Activated CD8-positive, alpha-beta T cell treated with anti-CD3 and anti-CD28 coated beads for 36 hours (primary cell): ENCODE results near the gene ADRB1. TPM values are rescaled to one million over a fixed set of nuclear protein-coding genes. Genes with fewer than 3 reads are reported as not detected.

ENCODE experiments used
- ATAC-seq: fragments of 200-7000 bp; cut with Tn5 transposase; one replicate; pipeline ENCODE4 v1.10.0; 2021; ENCODE audit warnings: mild to moderate bottlenecking, moderate library complexity
- CTCF ChIA-PET: fragments of 350-600 bp; sonication (Branson Sonifier 250); formaldehyde crosslinking; loops from one replicate; lab custom pipeline; 2021; ENCODE audit warnings: antibody characterized with exemption; lab: Charles Lee
- POLR2A ChIA-PET: fragments of 350-600 bp; sonication (Branson Sonifier 250); formaldehyde crosslinking; loops from one replicate; lab custom pipeline; 2021; ENCODE audit warnings: antibody characterized with exemption; lab: Charles Lee
- DNase-seq: peaks from one replicate; pipeline ENCODE4 v3.0.0-alpha.2; 2020
- H3K27ac Mint-ChIP-seq: one replicate; pipeline ENCODE4 v1.8.0; 2021; ENCODE audit warnings: mild to moderate bottlenecking, mixed read lengths
- H3K27me3 Mint-ChIP-seq: one replicate; pipeline ENCODE4 v1.8.0; 2021; ENCODE audit warnings: mixed read lengths
- H3K36me3 Mint-ChIP-seq: one replicate; pipeline ENCODE4 v1.8.0; 2021; ENCODE audit warnings: low read depth, mixed read lengths
- H3K4me1 Mint-ChIP-seq: one replicate; pipeline ENCODE4 v1.8.0; 2021; ENCODE audit warnings: low read depth, mixed read lengths
- H3K4me3 Mint-ChIP-seq: one replicate; pipeline ENCODE4 v1.8.0; 2021; ENCODE audit warnings: mild to moderate bottlenecking, moderate library complexity, mixed read lengths
- H3K9me3 Mint-ChIP-seq: one replicate; pipeline ENCODE4 v1.8.0; 2021; ENCODE audit warnings: mixed read lengths
- CTCF ChIP-seq: fragments of 200-600 bp; IDR thresholded peaks from one replicate; pipeline ENCODE4 v1.8.0; 2022; ENCODE audit warnings: antibody characterized with exemption, mild to moderate bottlenecking
- intact Hi-C: fragments of 100-400 bp; cut with micrococcal nuclease; formaldehyde crosslinking; loops from one replicate; pipeline ENCODE4 v1.10.0; 2022
- total RNA-seq, 2 experiments: library from RNA; stranded (reverse); gene quantifications; one replicate each; pipeline ENCODE4 v1.2.3, GENCODE V29; 2021

ADRB1 gene
- total RNA-seq, 2 experiments from 2014 or later = 0.27 to 0.40 TPM

DNA sequence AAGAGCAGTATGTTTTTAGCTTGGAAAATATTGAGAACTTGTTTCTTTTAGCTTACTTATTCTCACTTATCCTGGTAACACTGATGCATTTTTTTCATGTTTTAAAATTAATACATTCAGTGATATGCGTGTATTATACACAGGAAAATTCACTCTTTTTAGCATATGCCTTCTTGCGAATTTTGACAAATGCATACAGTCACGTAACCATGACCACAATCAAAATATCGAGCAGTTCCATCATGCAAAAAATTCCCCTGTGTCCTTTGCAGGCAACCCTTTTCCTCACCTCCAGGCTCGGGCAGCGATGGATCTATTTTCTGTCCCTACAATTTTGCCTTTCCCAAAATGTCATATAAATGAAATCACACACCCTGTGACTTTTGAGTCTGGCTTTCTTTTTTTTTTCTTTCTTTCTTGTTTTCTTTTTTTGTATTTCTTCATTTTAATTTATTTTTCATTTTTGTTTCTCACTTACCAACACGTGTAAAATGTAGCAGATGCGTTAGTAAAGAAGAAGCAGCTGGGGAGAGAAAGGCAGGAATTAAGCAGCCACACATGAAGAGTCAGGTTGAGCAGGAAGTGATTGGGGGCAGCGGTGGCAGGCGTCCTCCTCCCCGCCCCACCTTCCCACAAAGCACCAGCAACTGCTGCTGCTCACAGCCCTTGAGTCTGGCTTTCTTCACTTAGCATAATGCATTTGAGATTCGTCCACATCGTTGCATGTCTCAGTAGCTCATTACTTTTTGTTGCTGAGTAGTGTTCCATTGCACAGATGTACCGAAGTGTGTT, 29.9 kb downstream of the ADRB1 start:
- Mint-ChIP-seq H3K36me3 (no peaks in the 10 kb centered on the region), H3K9me3 (no peaks in the 10 kb centered on the region), H3K4me3 (no peak overlapping the region), H3K27ac (no peak overlapping the region), H3K27me3 (no peaks in the 10 kb centered on the region), H3K4me1 (peaks cover 18% of the 10 kb centered on the region)
- ChIA-PET POLR2A (interaction anchor here (1.7 kb wide), 1 partner anchor 8 kb away, joined by 5 read pairs; no protein-coding TSS in a partner anchor), CTCF (no interaction called here)
- peak; percentile 69 for ATAC-seq
- no peak for TF ChIP-seq CTCF
- DNase-seq = peak; percentile 45
- intact Hi-C loops = no loop called here

DNA sequence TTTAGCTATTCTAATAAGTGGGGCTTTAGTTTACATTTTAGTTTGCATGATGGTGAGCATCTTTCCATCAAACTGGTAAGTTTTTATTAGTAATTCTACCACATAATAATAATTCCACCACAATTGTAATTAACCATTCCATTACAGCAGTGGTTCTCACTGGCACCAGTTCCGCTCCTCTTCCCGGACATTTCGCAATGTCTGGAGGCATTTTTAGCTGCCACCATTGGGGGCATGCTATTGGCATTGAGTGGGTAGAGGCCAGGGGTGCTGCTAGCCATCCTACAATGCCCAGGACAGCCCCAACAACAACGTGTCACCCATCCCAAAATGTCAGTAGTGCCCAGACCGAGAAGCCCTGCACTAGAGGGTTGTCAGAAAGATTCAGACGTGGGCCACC, 31.4 kb downstream of the ADRB1 start:
- POLR2A ChIA-PET = interaction anchor here (1.7 kb wide), 1 partner anchor 10 kb away, joined by 5 read pairs; no protein-coding TSS in a partner anchor
- CTCF ChIA-PET = interaction anchor here (0.8 to 1.0 kb wide), 2 partner anchors 24 to 393 kb away, joined by 3 read pairs; no protein-coding TSS in a partner anchor
- peaks cover 17% of the 10 kb centered on the region for H3K4me1 Mint-ChIP-seq

DNA sequence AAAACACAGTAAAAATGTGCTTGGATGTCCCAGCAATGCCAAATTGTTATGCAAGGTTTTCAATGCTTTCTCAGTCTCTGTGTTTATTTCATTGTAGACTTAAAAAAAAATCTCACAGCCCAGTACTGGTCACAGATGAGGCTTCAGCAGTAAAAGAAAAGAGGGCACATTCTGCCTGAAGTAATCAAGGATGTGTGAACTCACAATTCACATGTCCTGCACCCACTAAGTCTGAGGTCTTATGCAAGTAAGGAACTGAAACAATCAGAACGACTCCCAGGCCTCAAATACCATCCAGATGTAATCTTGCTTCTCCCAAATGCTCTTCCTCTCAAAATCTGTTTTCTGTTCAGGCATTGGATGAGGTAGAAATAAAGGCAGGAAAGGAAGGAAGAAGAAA, 33.7 kb downstream of the ADRB1 start:
- H3K4me1 Mint-ChIP-seq = peaks cover 10% of the 10 kb centered on the region
- no peak overlapping the region for H3K4me3 Mint-ChIP-seq
- no peak for TF ChIP-seq CTCF
- POLR2A ChIA-PET = interaction anchor here (0.6 kb wide), 1 partner anchor 1628 kb away, joined by 3 read pairs; no protein-coding TSS in a partner anchor
- H3K27me3 Mint-ChIP-seq = no peaks in the 10 kb centered on the region
- ATAC-seq (no peak), DNase-seq (no peak)
- CTCF ChIA-PET = interaction anchor here (1.1 kb wide), 1 partner anchor 224 kb away, joined by 3 read pairs; the partner anchor contains the start of gene DCLRE1A
- no peak overlapping the region for H3K27ac Mint-ChIP-seq
- H3K36me3 Mint-ChIP-seq = no peaks in the 10 kb centered on the region
- intact Hi-C loops = no loop called here
- no peaks in the 10 kb centered on the region for H3K9me3 Mint-ChIP-seq

More for the DNA sequence above, 31.4 kb downstream of the ADRB1 start:
- Mint-ChIP-seq H3K4me3 (no peak overlapping the region), H3K27ac (no peak overlapping the region), H3K36me3 (no peaks in the 10 kb centered on the region), H3K27me3 (no peaks in the 10 kb centered on the region), H3K9me3 (no peaks in the 10 kb centered on the region)
- DNase-seq (no peak), ATAC-seq (no peak)
- intact Hi-C loops = no loop called here
- TF ChIP-seq CTCF = no peak

GRCh38 chr10:114077815-114078219, 34.2 kb downstream of the ADRB1 start:
- no peak for TF ChIP-seq CTCF
- no peaks in the 10 kb centered on the region for H3K9me3 Mint-ChIP-seq
- no peak overlapping the region for H3K4me3 Mint-ChIP-seq
- no peaks in the 10 kb centered on the region for H3K36me3 Mint-ChIP-seq
- peaks cover 10% of the 10 kb centered on the region for H3K4me1 Mint-ChIP-seq
- CTCF ChIA-PET = interaction anchor here (1.1 kb wide), 1 partner anchor 224 kb away, joined by 3 read pairs; the partner anchor contains the start of gene DCLRE1A
- ATAC-seq (no peak), DNase-seq (no peak)
- H3K27ac Mint-ChIP-seq = no peak overlapping the region
- intact Hi-C loops = no loop called here
- POLR2A ChIA-PET = interaction anchor here (0.6 kb wide), 1 partner anchor 1628 kb away, joined by 3 read pairs; no protein-coding TSS in a partner anchor
- H3K27me3 Mint-ChIP-seq = no peaks in the 10 kb centered on the region

GRCh38 chr10:114078346-114078745, 34.7 kb downstream of the ADRB1 start:
- intact Hi-C loops = no loop called here
- no peak overlapping the region for H3K4me3 Mint-ChIP-seq
- POLR2A ChIA-PET = no interaction called here

More at GRCh38 chr10:114078346-114078745, 34.7 kb downstream of the ADRB1 start:
- no peaks in the 10 kb centered on the region for H3K9me3 Mint-ChIP-seq
- H3K27ac Mint-ChIP-seq = no peak overlapping the region
- H3K27me3 Mint-ChIP-seq = no peaks in the 10 kb centered on the region
- no peak for ATAC-seq
- CTCF ChIA-PET = interaction anchor here (1.1 kb wide), 1 partner anchor 225 kb away, joined by 3 read pairs; the partner anchor contains the start of gene DCLRE1A
- no peak for DNase-seq
- H3K4me1 Mint-ChIP-seq = peaks cover 7% of the 10 kb centered on the region
- TF ChIP-seq CTCF = no peak
- H3K36me3 Mint-ChIP-seq = no peaks in the 10 kb centered on the region
